Neuronal stem cell (in vitro differentiated cells): ENCODE measurements around the gene ANKRD31.
"Not testable (repeated sequence)": the region's sequence is repeated elsewhere in the genome, so short reads cannot be mapped to it uniquely, and the experiment has no call there.

Experiments used
- DNase-seq: peaks from one replicate; pipeline ENCODE4 v3.0.0-alpha.2; 2013; ENCODE audit warnings: low spot score
- H2AFZ ChIP-seq: one replicate; pipeline ENCODE4 v1.6.1; 2013; ENCODE audit warnings: mild to moderate bottlenecking, low read length, inconsistent platforms
- H2AK5ac ChIP-seq: 2 replicates; pipeline ENCODE4 v1.6.1; 2013; ENCODE audit warnings: low read depth, mild to moderate bottlenecking, inconsistent platforms, low read length, moderate library complexity, mixed read lengths
- H2BK120ac ChIP-seq: 2 replicates; pipeline ENCODE4 v1.6.1; 2013; ENCODE audit warnings: low read depth, mild to moderate bottlenecking, inconsistent platforms, low read length, moderate library complexity, mixed read lengths
- H2BK12ac ChIP-seq: one replicate; pipeline ENCODE4 v1.6.1; 2013; ENCODE audit warnings: low read length, inconsistent platforms
- H2BK15ac ChIP-seq: 2 replicates; pipeline ENCODE4 v1.6.1; 2013; ENCODE audit warnings: mild to moderate bottlenecking, low read length, inconsistent platforms, mixed read lengths
- H2BK5ac ChIP-seq: one replicate; pipeline ENCODE4 v1.6.1; 2013; ENCODE audit warnings: inconsistent platforms, mild to moderate bottlenecking, low read length, moderate library complexity
- H3K14ac ChIP-seq: one replicate; pipeline ENCODE4 v1.6.1; 2013; ENCODE audit warnings: low read length, inconsistent platforms
- H3K18ac ChIP-seq: 2 replicates; pipeline ENCODE4 v1.6.1; 2013; ENCODE audit warnings: low read length, inconsistent platforms
- H3K23ac ChIP-seq: 2 replicates; pipeline ENCODE4 v1.6.1; 2013; ENCODE audit warnings: low read depth, mild to moderate bottlenecking, mixed read lengths, low read length, inconsistent platforms; ENCODE audit not compliant: poor library complexity
- H3K27ac ChIP-seq: replicated peaks from 3 replicates; pipeline ENCODE4 v1.5.1; 2013; ENCODE audit warnings: low read length, inconsistent platforms
- H3K27me3 ChIP-seq, 3 experiments: 2 replicates each; pipeline ENCODE4 v1.6.1; 2013; ENCODE audit warnings: low read length in 3 of 3, mild to moderate bottlenecking in 2 of 3, inconsistent platforms in 1 of 3, low read depth in 1 of 3, mixed read lengths in 1 of 3, moderate library complexity in 1 of 3; ENCODE audit not compliant: control insufficient read depth in 3 of 3, insufficient read depth in 3 of 3
- H3K36me3 ChIP-seq, 2 donors: replicated peaks in 1 of 2; 2 replicates each; pipeline ENCODE4 v1.6.1; 2013; ENCODE audit warnings: low read length in 2 of 2; ENCODE audit not compliant: control insufficient read depth in 2 of 2, insufficient read depth in 2 of 2
- H3K4ac ChIP-seq: 2 replicates; pipeline ENCODE4 v1.6.1; 2013; ENCODE audit warnings: inconsistent platforms, mild to moderate bottlenecking, low read length, moderate library complexity
- H3K4me1 ChIP-seq, 2 donors: 1 replicate in 1 of 2; 2 replicates in 1 of 2; pipeline ENCODE4 v1.6.1; 2013; ENCODE audit warnings: low read length in 2 of 2, low read depth in 1 of 2; ENCODE audit not compliant: control insufficient read depth in 2 of 2, insufficient read depth in 1 of 2
- H3K4me2 ChIP-seq: one replicate; pipeline ENCODE4 v1.6.1; 2013; ENCODE audit warnings: mild to moderate bottlenecking, low read length, inconsistent platforms; ENCODE audit not compliant: insufficient read depth, poor library complexity, severe bottlenecking
- H3K4me3 ChIP-seq, 2 donors: 2 replicates each; pipeline ENCODE4 v1.5.1; 2013; ENCODE audit warnings: low read length in 2 of 2, mild to moderate bottlenecking in 2 of 2, inconsistent platforms in 1 of 2, moderate library complexity in 1 of 2
- H3K79me1 ChIP-seq: one replicate; pipeline ENCODE4 v1.6.1; 2013; ENCODE audit warnings: low read depth, mild to moderate bottlenecking, inconsistent platforms, low read length, moderate library complexity
- H3K9ac ChIP-seq: one replicate; pipeline ENCODE4 v1.6.1; 2013; ENCODE audit warnings: mild to moderate bottlenecking, low read depth, low read length, inconsistent platforms; ENCODE audit not compliant: poor library complexity
- H3K9me3 ChIP-seq, 2 donors: replicated peaks in 1 of 2; 2 replicates each; pipeline versions ENCODE3 to v1.6.1; 2013; ENCODE audit warnings: low read length in 2 of 2, mild to moderate bottlenecking in 2 of 2, inconsistent platforms in 1 of 2, low read depth in 1 of 2, mixed read lengths in 1 of 2, moderate library complexity in 1 of 2; ENCODE audit not compliant: control insufficient read depth in 2 of 2, insufficient read depth in 1 of 2
- H4K8ac ChIP-seq: one replicate; pipeline ENCODE4 v1.6.1; 2013; ENCODE audit warnings: low read depth, mild to moderate bottlenecking, inconsistent platforms, low read length, moderate library complexity
- H4K91ac ChIP-seq: one replicate; pipeline ENCODE4 v1.6.1; 2013; ENCODE audit warnings: low read length, low read depth, mild to moderate bottlenecking, inconsistent platforms; ENCODE audit not compliant: poor library complexity
- WGBS, 2 donors: extraction: QIAGEN DNeasy Blood & Tissue Kit; methylation state at CpG; one replicate each; pipeline ENCODE4 v1.1.7; 2013; ENCODE audit warnings: missing lambda C conversion rate in 2 of 2, mixed read lengths in 1 of 2; ENCODE audit not compliant: insufficient read length in 2 of 2, insufficient replicate concordance in 1 of 2; ENCODE audit errors: extremely low coverage in 2 of 2; 5-methylcytosine and 5-hydroxymethylcytosine counted together

ANKRD31 gene

DNA sequence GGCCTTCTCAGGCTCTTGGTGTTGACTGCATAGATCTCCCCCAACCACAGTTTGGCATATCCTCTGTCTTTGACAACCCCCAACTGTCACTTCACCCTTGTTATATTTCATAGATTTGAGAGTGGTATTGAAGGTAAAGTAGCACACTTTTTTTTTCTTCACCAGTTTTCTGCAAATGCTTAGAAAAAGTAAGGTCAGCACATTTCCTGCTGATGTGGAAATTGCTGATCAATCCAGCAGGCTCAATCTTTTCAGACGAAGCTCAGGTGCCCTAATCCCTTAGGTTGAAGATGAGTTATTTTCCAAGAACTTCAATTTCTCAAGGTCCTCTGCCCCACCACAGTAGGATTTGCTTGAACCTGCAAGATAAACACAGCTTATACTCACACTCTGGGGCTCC lies 38.5 kb upstream of the ANKRD31 start:
- Histone ChIP-seq H3K36me3 (no peaks in the 10 kb centered on the region), H3K4me3 (no peak overlapping the region), H3K23ac (no peak overlapping the region), H3K27me3 (no peaks in the 10 kb centered on the region), H2AFZ (no peak overlapping the region), H2BK120ac (no peak overlapping the region), H3K79me1 (no peaks in the 10 kb centered on the region), H2BK15ac (no peak overlapping the region), H4K91ac (no peak overlapping the region), H3K4me2 (no peak overlapping the region), H3K9me3 (peaks cover 0 to 4% of the 10 kb centered on the region in 2 donors), H4K8ac (no peak overlapping the region), H3K4ac (no peak overlapping the region), H2AK5ac (no peak overlapping the region), H3K9ac (no peak overlapping the region), H2BK12ac (no peak overlapping the region), H3K27ac (no peak overlapping the region), H3K4me1 (peaks cover 0 to 7% of the 10 kb centered on the region in 2 donors), H3K14ac (no peak overlapping the region), H3K18ac (no peak overlapping the region), H2BK5ac (no peak overlapping the region)
- WGBS, 2 donors = no CpG with 5 or more reads among the region's 1 CpG
- DNase-seq = no peak

DNA sequence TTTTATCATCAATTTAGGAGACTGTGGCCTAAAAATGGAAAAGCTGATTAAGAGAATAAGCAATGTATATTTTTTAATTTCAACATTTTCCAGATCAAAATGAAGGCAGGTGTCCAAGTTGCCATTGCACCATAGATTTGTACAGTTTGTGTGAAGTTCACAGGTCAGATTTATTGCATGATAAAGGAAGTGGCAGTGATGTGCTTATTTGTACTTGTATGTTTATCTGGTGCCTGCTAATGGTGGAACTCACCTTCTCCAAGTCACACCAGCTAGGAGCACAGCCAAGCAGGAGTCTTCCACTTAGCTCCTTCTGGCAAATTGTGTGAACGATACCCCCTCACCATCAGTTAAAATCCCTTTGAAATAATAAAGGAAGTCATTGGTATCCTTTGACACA lies 37.8 kb upstream of the ANKRD31 start:
- no peak overlapping the region for H2BK5ac ChIP-seq
- no peak overlapping the region for H3K18ac ChIP-seq
- no peak overlapping the region for H3K14ac ChIP-seq
- no peak overlapping the region for H3K4me2 ChIP-seq
- peaks cover 0 to 4% of the 10 kb centered on the region in 2 donors for H3K9me3 ChIP-seq
- H3K23ac ChIP-seq = no peak overlapping the region
- H2AK5ac ChIP-seq = no peak overlapping the region
- H3K4ac ChIP-seq = no peak overlapping the region
- H3K79me1 ChIP-seq = no peaks in the 10 kb centered on the region
- no peak overlapping the region for H2BK12ac ChIP-seq
- no peak overlapping the region for H3K9ac ChIP-seq
- H3K4me3 ChIP-seq = no peak overlapping the region
- H2BK120ac ChIP-seq = no peak overlapping the region
- DNase-seq = no peak
- peaks cover 0 to 7% of the 10 kb centered on the region in 2 donors for H3K4me1 ChIP-seq
- no peaks in the 10 kb centered on the region for H3K36me3 ChIP-seq
- no peak overlapping the region for H2AFZ ChIP-seq
- H4K91ac ChIP-seq = no peak overlapping the region
- H2BK15ac ChIP-seq = no peak overlapping the region
- no peak overlapping the region for H4K8ac ChIP-seq
- H3K27me3 ChIP-seq = no peaks in the 10 kb centered on the region
- no peak overlapping the region for H3K27ac ChIP-seq
- no CpG with 5 or more reads among the region's 1 CpG for WGBS, 2 donors

- not testable (repeated sequence) for H3K4ac ChIP-seq, H3K4me3 ChIP-seq, H4K91ac ChIP-seq, H3K9me3 ChIP-seq, DNase-seq, H3K36me3 ChIP-seq, H3K9ac ChIP-seq, H4K8ac ChIP-seq, H3K14ac ChIP-seq, H3K18ac ChIP-seq, H3K4me2 ChIP-seq, H3K27ac ChIP-seq, H2AFZ ChIP-seq, H3K79me1 ChIP-seq, H3K4me1 ChIP-seq, H2AK5ac ChIP-seq, H3K27me3 ChIP-seq, H2BK5ac ChIP-seq, H2BK12ac ChIP-seq, H3K23ac ChIP-seq, H2BK15ac ChIP-seq, H2BK120ac ChIP-seq
- WGBS, 2 donors = no CpG with 5 or more reads among the region's 31 CpGs
Measured at GRCh38 chr5:75270605-75271004, 33.9 kb upstream of the ANKRD31 start.

DNA sequence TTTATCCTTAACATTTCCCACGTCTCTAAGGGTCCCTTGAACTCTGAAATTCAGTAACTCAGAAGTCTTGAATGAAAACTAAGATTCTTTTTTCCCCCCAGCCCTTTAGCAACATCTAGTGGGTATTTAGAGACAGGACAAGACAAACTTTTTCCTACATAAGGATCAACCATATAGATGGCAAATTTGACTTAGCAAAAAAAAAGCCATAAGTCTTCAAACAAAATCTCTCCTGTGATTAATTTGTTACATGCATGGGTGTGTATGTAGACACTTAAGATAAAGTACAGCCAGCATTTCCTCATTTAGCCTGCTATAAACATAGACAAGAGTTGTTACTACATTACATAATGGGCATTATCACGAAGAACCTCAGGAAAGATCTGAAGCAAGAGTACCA lies 29.1 kb upstream of the ANKRD31 start:
- no peak overlapping the region for H2AFZ ChIP-seq
- H2BK5ac ChIP-seq = no peak overlapping the region
- H3K4ac ChIP-seq = no peak overlapping the region
- no peak overlapping the region for H3K9ac ChIP-seq
- no CpG with 5 or more reads among the region's 2 CpGs for WGBS, 2 donors
- no peaks in the 10 kb centered on the region for H3K27me3 ChIP-seq
- no peak overlapping the region for H3K4me2 ChIP-seq
- no peak overlapping the region for H2BK120ac ChIP-seq
- no peak overlapping the region for H3K27ac ChIP-seq
- no peak overlapping the region for H3K18ac ChIP-seq
- no peaks in the 10 kb centered on the region for H3K4me1 ChIP-seq
- H2BK15ac ChIP-seq = no peak overlapping the region
- H4K8ac ChIP-seq = no peak overlapping the region
- no peaks in the 10 kb centered on the region for H3K9me3 ChIP-seq
- H3K23ac ChIP-seq = no peak overlapping the region
- no peaks in the 10 kb centered on the region for H3K79me1 ChIP-seq
- no peak overlapping the region for H2AK5ac ChIP-seq
- H3K36me3 ChIP-seq = no peaks in the 10 kb centered on the region
- DNase-seq = no peak
- H2BK12ac ChIP-seq = no peak overlapping the region
- no peak overlapping the region for H3K14ac ChIP-seq
- no peak overlapping the region for H3K4me3 ChIP-seq
- H4K91ac ChIP-seq = no peak overlapping the region
